DOHH2 (cell line): ENCODE results near the gene ECHDC1.

Source experiments
- H3F3A ChIP-seq: fragments of 200-600 bp; sonication (generic), shearing (Covaris generic); 2 replicates; pipeline ENCODE4 v1.6.0; 2016; ENCODE audit warnings: antibody characterized with exemption, mild to moderate bottlenecking; ENCODE audit not compliant: control insufficient read depth, insufficient read depth
- H3K27ac ChIP-seq: fragments of 200-600 bp; sonication (generic); 2 replicates; pipeline ENCODE4 v1.5.1; 2014; ENCODE audit warnings: low read depth, mild to moderate bottlenecking, low read length, moderate library complexity
- H3K27me3 ChIP-seq: fragments of 200-600 bp; sonication (generic); 2 replicates; pipeline ENCODE4 v1.6.1; 2014; ENCODE audit warnings: mild to moderate bottlenecking, low read length, mixed read lengths; ENCODE audit not compliant: control insufficient read depth
- H3K36me3 ChIP-seq: fragments of 200-600 bp; sonication (generic); 2 replicates; pipeline ENCODE4 v1.6.1; 2014; ENCODE audit warnings: mild to moderate bottlenecking, low read length, moderate library complexity, mixed read lengths; ENCODE audit not compliant: control insufficient read depth
- H3K4me1 ChIP-seq: fragments of 200-600 bp; sonication (generic); 2 replicates; pipeline ENCODE4 v1.6.1; 2014; ENCODE audit warnings: mild to moderate bottlenecking, low read length, mixed read lengths; ENCODE audit not compliant: control insufficient read depth
- H3K4me2 ChIP-seq: fragments of 200-600 bp; sonication (generic); 2 replicates; pipeline ENCODE4 v1.6.0; 2014; ENCODE audit warnings: mild to moderate bottlenecking, low read length, moderate library complexity
- H3K4me3 ChIP-seq: fragments of 200-600 bp; sonication (generic); 2 replicates; pipeline ENCODE4 v1.5.1; 2014; ENCODE audit warnings: mild to moderate bottlenecking, low read length, mixed read lengths
- H3K79me2 ChIP-seq: fragments of 200-600 bp; sonication (generic); 2 replicates; pipeline ENCODE4 v1.6.1; 2014; ENCODE audit warnings: mild to moderate bottlenecking, low read length, mixed read lengths; ENCODE audit not compliant: control insufficient read depth
- H3K9me2 ChIP-seq: fragments of 200-600 bp; sonication (generic); replicated peaks from 2 replicates; pipeline ENCODE4 v1.6.1; 2014; ENCODE audit warnings: mild to moderate bottlenecking, low read length, mixed read lengths; ENCODE audit not compliant: control insufficient read depth
- H3K9me3 ChIP-seq: fragments of 200-600 bp; sonication (generic); 2 replicates; pipeline ENCODE4 v1.6.1; 2014; ENCODE audit warnings: antibody characterized with exemption, low read length, mixed read lengths; ENCODE audit not compliant: control insufficient read depth, insufficient read depth
- H4K20me1 ChIP-seq: fragments of 200-600 bp; sonication (generic); 2 replicates; pipeline ENCODE4 v1.6.0; 2014; ENCODE audit warnings: low read depth, mild to moderate bottlenecking, antibody characterized with exemption, low read length, moderate library complexity; ENCODE audit not compliant: control insufficient read depth, insufficient read depth
- EZH2phosphoT487 ChIP-seq: fragments of 200-600 bp; sonication (generic); IDR thresholded peaks from 2 replicates; pipeline ENCODE4 v1.6.1; 2017; ENCODE audit warnings: borderline replicate concordance, mild to moderate bottlenecking, antibody characterized with exemption, low read length, moderate library complexity, mixed read lengths
- TF ChIP-seq, protein P1 (sequence below): fragments of 200-600 bp; sonication (generic); IDR thresholded peaks from one replicate; pipeline ENCODE4 v1.5.1; 2014; ENCODE audit warnings: antibody characterized with exemption, mild to moderate bottlenecking, low read depth, low read length; ENCODE audit not compliant: poor library complexity, severe bottlenecking

Gene ECHDC1

DNA sequence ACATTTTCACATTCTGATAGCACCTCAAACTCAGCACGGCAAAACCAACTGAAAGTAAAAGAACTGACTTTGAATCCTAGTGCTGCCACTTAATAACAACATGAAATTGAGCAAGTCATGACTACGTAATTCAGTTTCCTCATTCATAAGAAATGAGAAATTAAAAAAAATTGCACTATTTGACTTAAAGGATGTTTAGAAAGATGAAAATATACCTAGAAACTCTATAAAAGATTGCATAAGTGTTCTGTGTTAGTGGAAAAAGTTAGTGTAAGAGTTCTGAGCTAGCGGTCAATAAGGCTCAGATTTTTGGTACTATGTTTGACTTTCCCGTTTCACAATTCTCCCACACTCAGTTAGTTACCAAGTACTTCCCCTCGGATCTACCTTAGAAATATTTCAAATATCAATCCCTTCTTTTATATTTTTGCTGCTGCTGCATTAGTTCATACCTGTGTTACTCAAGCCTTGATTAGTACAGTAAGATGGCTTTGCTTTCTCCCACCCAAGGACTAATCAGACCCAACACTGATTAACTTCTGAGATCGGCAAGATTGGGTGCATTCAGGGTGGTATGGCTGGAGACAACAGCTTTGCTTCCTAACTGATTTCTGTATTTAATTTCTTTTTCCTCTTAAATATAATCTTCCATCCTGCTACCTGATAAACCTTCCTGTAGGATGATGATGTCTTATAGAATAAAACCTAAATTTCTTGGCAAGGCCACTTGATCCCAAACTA, 25.9 kb downstream of the ECHDC1 start:
- no peaks in the 10 kb centered on the region for H3K27me3 ChIP-seq
- no peak overlapping the region for H3K27ac ChIP-seq
- H3K36me3 ChIP-seq = peaks cover 40% of the 10 kb centered on the region
- no peaks in the 10 kb centered on the region for H3K4me1 ChIP-seq
- no peak overlapping the region for H3K4me2 ChIP-seq
- no peaks in the 10 kb centered on the region for H4K20me1 ChIP-seq
- no peak overlapping the region for H3K4me3 ChIP-seq
- H3K9me3 ChIP-seq = no peaks in the 10 kb centered on the region
- H3K9me2 ChIP-seq = no peaks in the 10 kb centered on the region
- no peaks in the 10 kb centered on the region for H3K79me2 ChIP-seq
- H3F3A ChIP-seq = no peaks in the 10 kb centered on the region
- TF ChIP-seq, protein P1, sequence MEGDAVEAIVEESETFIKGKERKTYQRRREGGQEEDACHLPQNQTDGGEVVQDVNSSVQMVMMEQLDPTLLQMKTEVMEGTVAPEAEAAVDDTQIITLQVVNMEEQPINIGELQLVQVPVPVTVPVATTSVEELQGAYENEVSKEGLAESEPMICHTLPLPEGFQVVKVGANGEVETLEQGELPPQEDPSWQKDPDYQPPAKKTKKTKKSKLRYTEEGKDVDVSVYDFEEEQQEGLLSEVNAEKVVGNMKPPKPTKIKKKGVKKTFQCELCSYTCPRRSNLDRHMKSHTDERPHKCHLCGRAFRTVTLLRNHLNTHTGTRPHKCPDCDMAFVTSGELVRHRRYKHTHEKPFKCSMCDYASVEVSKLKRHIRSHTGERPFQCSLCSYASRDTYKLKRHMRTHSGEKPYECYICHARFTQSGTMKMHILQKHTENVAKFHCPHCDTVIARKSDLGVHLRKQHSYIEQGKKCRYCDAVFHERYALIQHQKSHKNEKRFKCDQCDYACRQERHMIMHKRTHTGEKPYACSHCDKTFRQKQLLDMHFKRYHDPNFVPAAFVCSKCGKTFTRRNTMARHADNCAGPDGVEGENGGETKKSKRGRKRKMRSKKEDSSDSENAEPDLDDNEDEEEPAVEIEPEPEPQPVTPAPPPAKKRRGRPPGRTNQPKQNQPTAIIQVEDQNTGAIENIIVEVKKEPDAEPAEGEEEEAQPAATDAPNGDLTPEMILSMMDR = no peak
- no peak for TF ChIP-seq EZH2phosphoT487

DNA sequence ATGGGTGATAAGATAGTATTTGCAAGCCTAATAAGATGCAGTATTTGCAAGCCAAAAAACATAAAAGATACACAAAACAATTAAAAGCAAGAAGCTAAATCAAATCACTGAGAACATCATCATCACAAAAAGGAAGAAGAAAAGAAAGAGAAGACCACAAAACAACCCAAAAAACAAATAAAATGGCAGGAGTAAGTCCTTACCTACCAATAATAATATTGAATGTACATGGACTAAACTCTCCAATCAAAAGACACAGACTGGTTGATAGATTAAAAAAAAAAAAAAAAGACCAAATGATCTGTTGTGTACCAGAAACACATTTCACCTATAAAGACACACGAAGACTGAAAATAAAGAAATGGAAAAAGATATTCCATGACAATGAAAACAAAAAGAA, 37.7 kb downstream of the ECHDC1 start:
- Histone ChIP-seq H3K4me1 (peaks cover 13% of the 10 kb centered on the region), H3K27me3 (no peaks in the 10 kb centered on the region), H3K36me3 (peaks cover 38% of the 10 kb centered on the region), H4K20me1 (peaks cover 4% of the 10 kb centered on the region; the same call in 1 of the 2 replicates), H3K4me3 (no peak overlapping the region), H3K9me2 (no peaks in the 10 kb centered on the region), H3K4me2 (no peak overlapping the region), H3F3A (peaks cover 6% of the 10 kb centered on the region; the same call in 1 of the 2 replicates), H3K9me3 (no peaks in the 10 kb centered on the region; the same call in 1 of the 2 replicates), H3K79me2 (peaks cover 32% of the 10 kb centered on the region), H3K27ac (no peak overlapping the region)
- TF ChIP-seq, protein P1 = no peak
- TF ChIP-seq EZH2phosphoT487 = no peak

DNA sequence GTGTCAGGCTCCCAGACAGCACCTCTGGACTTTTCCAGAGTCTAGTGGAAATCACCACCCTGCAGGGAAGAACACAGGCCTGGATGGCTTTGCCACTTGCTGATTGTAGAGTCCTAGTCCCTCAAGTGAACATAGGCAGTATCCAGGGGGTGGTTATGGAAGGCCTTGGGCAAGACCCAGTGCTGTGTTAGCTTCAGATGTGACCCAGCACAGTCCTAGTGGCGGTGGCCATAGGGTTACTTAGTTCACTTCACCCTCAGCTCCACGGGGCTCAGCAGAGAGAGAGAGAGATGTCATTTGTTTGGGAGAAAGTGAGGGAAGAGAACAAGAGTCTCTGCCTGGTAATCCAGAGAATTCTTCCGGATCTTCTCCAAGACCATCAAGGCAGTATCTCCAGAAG, 39.5 kb downstream of the ECHDC1 start:
- Histone ChIP-seq H3F3A (peaks cover 6% of the 10 kb centered on the region; the same call in 1 of the 2 replicates), H3K9me3 (no peaks in the 10 kb centered on the region; the same call in 1 of the 2 replicates), H4K20me1 (peaks cover 4% of the 10 kb centered on the region; the same call in 1 of the 2 replicates), H3K4me3 (no peak overlapping the region), H3K27ac (no peak overlapping the region), H3K79me2 (peaks cover 23% of the 10 kb centered on the region), H3K36me3 (peaks cover 34% of the 10 kb centered on the region), H3K9me2 (no peaks in the 10 kb centered on the region), H3K4me2 (no peak overlapping the region), H3K4me1 (peaks cover 13% of the 10 kb centered on the region), H3K27me3 (no peaks in the 10 kb centered on the region)
- TF ChIP-seq, protein P1 = no peak
- TF ChIP-seq EZH2phosphoT487 = no peak
